Central memory CD8-positive, alpha-beta T cell (primary cell): ENCODE data around the gene RGS9.

Experiments used
- ATAC-seq: fragments of 150-1000 bp; cut with Tn5 transposase; replicated peaks from 2 replicates; pipeline ENCODE4 v1.10.0; 2022; ENCODE audit warnings: mild to moderate bottlenecking, moderate FRiP score, moderate number of reproducible peaks; ENCODE audit not compliant: poor library complexity, severe bottlenecking; ENCODE audit errors: extremely low read depth
- DNase-seq, 2 donors: peaks; one replicate each; pipeline ENCODE4 v3.0.0; 2021; ENCODE audit warnings: low spot score in 2 of 2
- H3K27ac Mint-ChIP-seq: one replicate; pipeline ENCODE4 v1.8.0; 2022; ENCODE audit warnings: low read depth, mild to moderate bottlenecking, moderate library complexity, mixed read lengths
- H3K27me3 Mint-ChIP-seq: one replicate; pipeline ENCODE4 v1.8.0; 2022; ENCODE audit warnings: mixed read lengths
- H3K36me3 Mint-ChIP-seq: one replicate; pipeline ENCODE4 v1.8.0; 2022; ENCODE audit warnings: mild to moderate bottlenecking, moderate library complexity, mixed read lengths; ENCODE audit not compliant: insufficient read depth
- H3K4me1 Mint-ChIP-seq: one replicate; pipeline ENCODE4 v1.8.0; 2022; ENCODE audit warnings: mixed read lengths
- H3K4me3 Mint-ChIP-seq: one replicate; pipeline ENCODE4 v1.8.0; 2022; ENCODE audit warnings: mild to moderate bottlenecking, moderate library complexity, mixed read lengths
- H3K9me3 Mint-ChIP-seq: one replicate; pipeline ENCODE4 v1.8.0; 2022; ENCODE audit warnings: mixed read lengths

Gene RGS9

DNA sequence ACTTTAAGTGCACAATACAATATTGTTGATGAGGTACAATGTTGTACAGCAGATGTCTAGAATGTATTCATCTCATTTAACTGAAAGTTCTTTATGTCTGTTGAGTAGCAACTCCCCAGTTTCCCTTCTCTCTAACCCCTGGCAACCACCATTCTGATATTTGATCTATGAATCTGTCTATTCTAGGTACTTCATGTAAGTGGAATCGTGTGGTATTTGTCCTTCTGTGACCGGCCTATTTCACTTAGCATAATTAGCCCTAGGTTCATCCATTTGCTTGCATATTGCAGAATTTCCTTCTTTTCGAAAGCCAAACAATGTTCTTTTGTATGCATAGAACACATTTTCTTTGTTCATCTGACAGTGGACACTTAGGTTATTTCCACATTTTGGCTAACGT, 10.8 kb downstream of the RGS9 start:
- no peaks in the 10 kb centered on the region for H3K27me3 Mint-ChIP-seq
- peaks cover 2% of the 10 kb centered on the region for H3K36me3 Mint-ChIP-seq
- peaks cover 19% of the 10 kb centered on the region for H3K4me1 Mint-ChIP-seq
- no peak overlapping the region for H3K27ac Mint-ChIP-seq
- no peak overlapping the region for H3K4me3 Mint-ChIP-seq
- DNase-seq (no peak), ATAC-seq (no peak)
- H3K9me3 Mint-ChIP-seq, result no peaks in the 10 kb centered on the region

DNA sequence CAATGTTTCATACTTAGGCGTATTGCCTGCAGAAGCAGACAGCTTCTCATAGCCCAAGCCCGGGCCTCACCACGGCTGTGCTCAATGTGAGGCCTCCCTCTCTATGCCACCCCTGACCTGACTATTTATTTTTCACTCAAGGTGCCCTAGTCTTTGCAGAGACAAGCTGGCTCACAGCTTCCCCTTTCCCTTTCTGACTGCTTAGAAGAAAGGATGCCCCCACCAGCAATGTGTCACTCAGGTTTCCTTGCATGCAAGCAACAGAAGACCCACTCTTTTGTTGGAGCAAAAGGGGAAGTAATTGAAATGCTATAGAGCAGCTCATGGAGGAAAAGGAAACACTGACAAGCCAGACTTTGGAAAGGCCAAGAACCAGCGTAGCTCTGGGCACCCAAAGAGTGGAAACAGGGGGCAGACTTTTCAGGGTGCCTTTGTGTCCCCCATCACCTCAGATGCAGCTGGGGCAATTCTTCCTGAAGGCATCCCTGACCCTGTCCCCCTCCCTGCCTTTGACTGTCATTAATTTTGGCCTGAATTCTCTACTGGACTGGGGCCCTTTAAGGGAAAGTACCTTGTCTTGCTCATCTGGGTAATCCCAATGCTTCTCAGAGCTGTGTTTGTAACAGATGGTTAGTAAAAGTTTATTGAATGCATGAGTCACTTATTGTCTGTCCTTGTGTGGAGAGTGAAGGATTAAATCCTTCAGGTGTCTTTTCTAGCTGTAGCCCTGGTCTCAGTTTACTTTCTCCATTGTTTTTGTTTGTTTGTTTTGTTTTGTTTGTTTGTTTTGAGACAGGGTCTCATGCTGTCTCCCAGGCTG, 17.8 kb downstream of the RGS9 start:
- H3K4me1 Mint-ChIP-seq, result peaks cover 21% of the 10 kb centered on the region
- ATAC-seq (no peak), DNase-seq (no peak)
- H3K4me3 Mint-ChIP-seq, result no peak overlapping the region
- H3K9me3 Mint-ChIP-seq, result no peaks in the 10 kb centered on the region
- H3K36me3 Mint-ChIP-seq, result peaks cover 3% of the 10 kb centered on the region
- H3K27ac Mint-ChIP-seq, result no peak overlapping the region
- H3K27me3 Mint-ChIP-seq, result no peaks in the 10 kb centered on the region

DNA sequence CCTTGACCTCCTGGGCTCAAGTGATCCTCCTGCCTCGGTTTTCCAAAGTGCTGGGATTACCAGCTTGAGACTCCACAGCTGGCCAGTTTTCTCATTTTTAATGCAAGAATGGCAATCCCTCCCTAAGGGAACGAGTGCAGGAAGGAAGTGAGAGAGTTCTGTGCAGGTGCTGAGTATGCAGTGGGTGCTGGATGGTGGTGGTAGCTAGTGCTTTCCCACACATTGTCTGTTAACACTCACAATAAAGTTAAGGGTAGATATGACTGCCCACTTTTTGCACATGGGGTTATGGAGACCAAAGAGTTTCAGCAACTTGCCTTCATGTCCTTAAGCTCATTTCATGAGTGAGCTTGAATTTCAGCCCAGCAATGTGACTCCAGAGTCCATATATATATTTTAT, 18.5 kb downstream of the RGS9 start:
- no peak overlapping the region for H3K4me3 Mint-ChIP-seq
- no peak overlapping the region for H3K27ac Mint-ChIP-seq
- no peak for DNase-seq
- H3K27me3 Mint-ChIP-seq, result no peaks in the 10 kb centered on the region
- no peaks in the 10 kb centered on the region for H3K9me3 Mint-ChIP-seq
- peaks cover 21% of the 10 kb centered on the region for H3K4me1 Mint-ChIP-seq
- peaks cover 5% of the 10 kb centered on the region for H3K36me3 Mint-ChIP-seq
- ATAC-seq, result no peak

DNA sequence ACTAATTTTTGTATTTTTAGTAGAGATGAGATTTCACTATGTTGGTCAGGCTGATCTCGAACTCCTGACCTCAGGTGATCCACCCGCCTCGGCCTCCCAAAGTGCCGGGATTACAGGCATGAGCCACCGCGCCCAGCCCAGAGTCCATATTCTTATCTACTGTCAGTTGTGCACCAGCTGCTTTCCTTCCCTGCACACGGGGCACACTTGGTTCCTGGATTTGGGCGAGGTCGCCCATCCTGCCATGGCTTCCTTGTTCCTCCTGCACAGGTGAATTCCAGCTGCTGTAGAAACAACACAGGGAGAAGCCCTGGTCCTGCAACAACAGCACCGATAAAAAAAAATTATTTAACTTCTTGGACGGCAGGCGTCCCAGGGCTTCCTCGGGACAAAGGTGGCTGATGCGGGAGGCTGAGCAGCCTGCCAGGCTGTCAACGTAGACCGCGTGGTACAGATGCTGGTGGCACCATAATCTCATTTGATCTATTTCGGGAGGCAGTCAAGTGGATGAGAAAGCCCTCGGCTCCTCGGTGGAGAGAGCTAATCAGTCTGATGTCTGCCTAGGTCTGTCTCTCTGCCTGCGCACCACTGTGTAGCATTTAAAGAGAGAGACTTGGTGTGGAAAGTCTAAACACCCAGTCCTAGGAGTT, 19.1 kb downstream of the RGS9 start:
- Mint-ChIP-seq H3K4me3 (no peak overlapping the region), H3K27ac (no peak overlapping the region), H3K4me1 (peaks cover 21% of the 10 kb centered on the region), H3K27me3 (no peaks in the 10 kb centered on the region), H3K9me3 (no peaks in the 10 kb centered on the region), H3K36me3 (peaks cover 6% of the 10 kb centered on the region)
- ATAC-seq (no peak), DNase-seq (no peak)

DNA sequence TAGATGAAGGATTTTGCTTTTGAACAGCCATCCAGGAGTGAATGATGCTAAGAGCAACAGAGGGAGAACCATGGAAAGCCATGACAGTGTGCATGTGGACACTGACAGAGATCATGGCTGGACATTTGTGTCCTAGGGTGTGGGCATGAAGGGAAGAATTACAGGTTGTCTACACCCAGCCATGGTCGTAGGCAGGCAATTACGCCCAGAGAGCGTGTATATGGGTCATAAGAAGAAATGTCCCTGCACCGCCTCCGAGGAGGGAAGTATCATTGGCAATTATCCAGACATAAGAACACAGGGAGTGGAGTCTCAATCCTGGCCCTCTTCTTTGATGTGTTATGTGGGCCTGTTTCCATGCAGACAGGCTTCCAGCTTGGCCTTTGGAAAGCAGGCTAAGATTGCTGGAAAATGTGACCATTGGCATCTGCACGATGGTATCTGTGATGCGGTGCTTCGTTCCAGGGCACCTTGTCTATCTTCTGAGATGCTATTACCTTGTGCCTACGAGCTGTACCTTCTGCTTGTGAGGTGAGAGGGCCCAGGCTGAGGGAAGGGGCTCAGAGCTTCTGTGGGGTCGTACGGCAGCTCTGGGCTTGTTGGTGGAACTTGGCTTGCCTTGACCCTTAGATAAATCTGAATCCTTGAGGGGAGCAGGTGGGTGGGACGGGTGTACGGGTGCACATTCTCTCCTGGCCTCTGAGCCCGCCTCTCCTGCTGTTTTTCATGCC, 19.8 kb downstream of the RGS9 start:
- Mint-ChIP-seq H3K27me3 (no peaks in the 10 kb centered on the region), H3K27ac (no peak overlapping the region), H3K4me3 (no peak overlapping the region), H3K4me1 (peaks cover 15% of the 10 kb centered on the region), H3K36me3 (peaks cover 6% of the 10 kb centered on the region), H3K9me3 (no peaks in the 10 kb centered on the region)
- DNase-seq, result no peak
- ATAC-seq, result no peak

DNA sequence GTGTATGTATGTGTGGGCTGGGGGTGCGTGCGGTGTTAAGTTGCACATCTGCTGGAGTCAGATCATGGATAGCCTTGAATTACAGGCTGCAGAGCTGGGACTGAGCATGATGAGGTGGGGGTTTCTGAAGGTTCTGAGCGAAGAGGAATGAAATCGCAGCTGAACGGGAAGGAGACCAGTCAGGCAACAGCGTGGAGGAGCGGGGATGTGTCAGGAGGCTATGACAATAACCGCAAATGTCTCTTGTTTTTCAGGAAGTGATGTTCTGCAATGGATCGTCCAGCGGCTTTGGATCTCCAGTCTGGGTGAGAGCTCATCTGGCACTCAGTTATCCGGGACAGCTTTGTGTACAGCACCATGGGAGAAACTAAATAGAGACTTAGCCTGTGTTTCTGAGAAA, 20.9 kb downstream of the RGS9 start:
- H3K27me3 Mint-ChIP-seq, result no peaks in the 10 kb centered on the region
- DNase-seq (no peak), ATAC-seq (no peak)
- H3K27ac Mint-ChIP-seq, result no peak overlapping the region
- no peak overlapping the region for H3K4me3 Mint-ChIP-seq
- no peaks in the 10 kb centered on the region for H3K9me3 Mint-ChIP-seq
- H3K36me3 Mint-ChIP-seq, result peaks cover 6% of the 10 kb centered on the region
- peaks cover 13% of the 10 kb centered on the region for H3K4me1 Mint-ChIP-seq

DNA sequence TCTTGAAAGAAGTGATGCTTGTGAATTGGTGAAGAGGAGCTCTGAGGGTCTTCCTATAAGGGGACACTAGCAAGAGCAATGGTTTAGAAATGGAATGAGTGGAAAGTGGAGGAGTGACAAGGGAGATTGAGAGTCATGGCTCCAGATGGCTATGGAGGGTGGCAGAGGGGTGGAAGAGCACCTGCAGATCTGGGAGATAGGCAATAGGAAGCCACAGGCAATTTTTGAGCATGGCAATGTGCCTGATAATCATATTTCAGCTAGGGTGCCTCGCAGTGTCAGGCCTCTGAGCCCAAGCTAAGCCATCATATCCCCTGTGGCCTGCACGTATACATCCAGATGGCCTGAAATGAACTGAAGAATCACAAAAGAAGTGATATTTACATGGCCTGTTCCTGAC, 21.5 kb downstream of the RGS9 start:
- peaks cover 17% of the 10 kb centered on the region for H3K4me1 Mint-ChIP-seq
- no peak for DNase-seq

DNA sequence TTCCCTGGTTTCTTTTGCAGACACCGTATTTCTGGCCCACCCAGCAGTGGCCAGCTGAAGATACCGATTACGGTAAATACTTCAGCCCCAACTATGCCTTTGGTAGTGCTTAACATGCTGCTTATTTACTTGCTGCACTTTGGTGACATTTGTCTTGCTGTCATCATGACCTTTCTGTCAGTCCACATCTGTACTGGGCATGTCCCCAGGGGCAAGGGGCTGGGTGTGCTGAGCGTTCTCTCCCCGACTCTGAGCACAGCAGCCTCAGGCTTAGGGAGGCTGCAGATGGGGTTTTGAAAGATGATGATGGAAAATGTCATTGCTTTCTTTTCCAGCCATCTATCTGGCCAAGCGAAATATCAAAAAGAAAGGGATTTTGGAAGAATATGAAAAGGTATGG, 23.3 kb downstream of the RGS9 start:
- H3K27ac Mint-ChIP-seq, result no peak overlapping the region
- H3K36me3 Mint-ChIP-seq, result peaks cover 7% of the 10 kb centered on the region
- no peak for ATAC-seq
- H3K4me3 Mint-ChIP-seq, result no peak overlapping the region
- peaks cover 16% of the 10 kb centered on the region for H3K4me1 Mint-ChIP-seq
- no peaks in the 10 kb centered on the region for H3K9me3 Mint-ChIP-seq
- no peak for DNase-seq
- no peaks in the 10 kb centered on the region for H3K27me3 Mint-ChIP-seq

More for the DNA sequence above, 21.5 kb downstream of the RGS9 start:
- Mint-ChIP-seq H3K27ac (no peak overlapping the region), H3K36me3 (peaks cover 6% of the 10 kb centered on the region), H3K27me3 (no peaks in the 10 kb centered on the region), H3K9me3 (no peaks in the 10 kb centered on the region), H3K4me3 (no peak overlapping the region)
- ATAC-seq, result no peak

DNA sequence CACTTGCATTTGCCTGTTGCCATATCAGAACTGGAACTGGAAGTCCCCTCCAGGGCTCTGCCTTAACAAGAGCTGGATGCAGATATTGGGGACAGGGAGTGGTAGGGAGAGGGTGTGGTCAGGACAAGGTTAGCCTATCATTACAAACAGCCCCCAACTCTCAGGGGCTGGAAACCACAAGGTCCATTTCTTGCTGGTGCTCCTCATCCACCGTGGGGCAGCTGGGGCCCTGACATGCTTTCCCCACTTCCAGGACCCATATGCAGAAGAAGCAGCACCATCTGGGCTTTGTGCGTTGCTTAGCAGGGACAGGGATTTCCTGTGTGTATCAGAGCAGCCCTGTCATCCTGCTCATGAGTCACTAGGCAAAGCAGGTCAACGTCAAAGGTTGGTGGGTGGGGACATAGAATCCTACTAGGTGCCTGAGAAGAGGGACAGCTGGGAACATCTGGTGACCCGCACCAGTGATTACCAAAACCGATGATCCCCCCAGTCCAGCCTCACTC, 26.9 kb downstream of the RGS9 start:
- no peak overlapping the region for H3K4me3 Mint-ChIP-seq
- DNase-seq (no peak), ATAC-seq (peak; percentile 64)
- H3K9me3 Mint-ChIP-seq, result no peaks in the 10 kb centered on the region
- peak overlapping the region; percentile 17 for H3K27ac Mint-ChIP-seq
- H3K4me1 Mint-ChIP-seq, result peaks cover 15% of the 10 kb centered on the region
- no peaks in the 10 kb centered on the region for H3K27me3 Mint-ChIP-seq
- peaks cover 10% of the 10 kb centered on the region for H3K36me3 Mint-ChIP-seq

DNA sequence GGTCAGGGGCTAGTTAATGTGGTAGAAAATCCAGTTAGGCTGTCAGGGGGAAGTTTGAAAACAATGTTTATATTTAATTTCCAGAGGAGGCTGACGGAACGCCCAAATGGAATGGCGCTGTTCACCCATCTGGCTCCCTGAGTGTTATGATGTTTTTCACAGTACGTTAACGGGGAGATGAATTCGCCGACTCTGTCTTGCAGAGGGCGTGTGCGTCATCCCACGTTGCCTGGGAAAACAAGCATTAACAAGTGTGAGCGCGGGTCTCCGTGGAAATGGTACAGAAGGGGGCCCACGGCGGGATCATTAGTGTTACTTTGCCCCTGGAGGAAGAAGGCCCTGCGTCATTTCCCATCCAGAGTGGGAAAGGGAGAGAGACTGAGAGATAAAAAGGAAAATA, 29.6 kb downstream of the RGS9 start:
- Mint-ChIP-seq H3K4me3 (no peak overlapping the region), H3K27me3 (no peaks in the 10 kb centered on the region), H3K36me3 (peaks cover 10% of the 10 kb centered on the region), H3K9me3 (no peaks in the 10 kb centered on the region), H3K27ac (no peak overlapping the region), H3K4me1 (peaks cover 22% of the 10 kb centered on the region)
- no peak for ATAC-seq
- no peak for DNase-seq

DNA sequence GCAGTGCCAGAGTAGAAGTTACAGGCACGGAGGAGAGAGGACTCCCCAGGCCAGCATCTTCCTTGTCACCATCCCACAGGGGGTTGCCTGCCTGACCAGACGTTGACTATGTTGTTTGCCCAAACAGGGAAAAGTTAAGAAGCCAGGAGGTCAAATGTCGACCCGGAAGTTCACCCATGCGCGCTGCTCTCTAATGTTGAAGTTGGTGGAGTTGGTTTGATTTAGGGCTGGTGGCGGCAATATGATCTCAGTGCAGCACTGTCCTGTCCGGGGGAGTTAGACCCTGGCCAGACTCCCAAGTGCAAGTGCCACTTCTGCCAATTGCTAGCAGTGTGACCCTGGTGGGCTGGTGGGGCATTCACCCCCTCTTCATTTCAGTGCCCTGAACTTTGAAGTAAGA, 30.4 kb downstream of the RGS9 start:
- H3K4me3 Mint-ChIP-seq, result no peak overlapping the region
- peaks cover 10% of the 10 kb centered on the region for H3K36me3 Mint-ChIP-seq
- no peaks in the 10 kb centered on the region for H3K27me3 Mint-ChIP-seq
- no peaks in the 10 kb centered on the region for H3K9me3 Mint-ChIP-seq
- DNase-seq, result no peak
- ATAC-seq, result no peak
- H3K27ac Mint-ChIP-seq, result no peak overlapping the region
- peaks cover 24% of the 10 kb centered on the region for H3K4me1 Mint-ChIP-seq

DNA sequence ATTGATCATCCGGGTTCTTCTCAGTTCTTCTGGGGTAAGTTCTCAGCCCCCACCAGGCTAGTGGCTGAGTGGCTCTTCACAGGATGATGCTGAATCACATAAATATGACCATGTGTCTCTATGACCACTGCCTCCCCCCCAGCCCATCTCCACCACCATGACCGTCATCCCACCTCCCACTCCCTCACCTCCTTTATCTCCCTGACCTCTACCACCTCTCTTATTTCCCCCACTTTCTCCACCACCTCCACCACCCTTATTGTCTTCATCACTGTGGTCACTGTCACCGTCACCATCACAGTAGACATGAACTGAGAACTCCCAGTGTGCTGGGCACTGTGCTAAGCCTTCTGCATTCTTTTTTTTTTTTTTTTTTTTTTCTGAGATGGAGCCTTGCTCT, 32.5 kb downstream of the RGS9 start:
- DNase-seq (no peak), ATAC-seq (no peak)
- Mint-ChIP-seq H3K36me3 (peaks cover 10% of the 10 kb centered on the region), H3K4me3 (no peak overlapping the region), H3K9me3 (no peaks in the 10 kb centered on the region), H3K4me1 (peaks cover 11% of the 10 kb centered on the region), H3K27me3 (no peaks in the 10 kb centered on the region), H3K27ac (no peak overlapping the region)
